ENCODE measurements around the gene FMNL2. TPM values are rescaled to one million over a fixed set of nuclear protein-coding genes. Genes with fewer than 3 reads are reported as not detected.

Gene FMNL2
- polyA plus RNA-seq, 1 donor from 2014 or later, result 86.5 TPM

DNA sequence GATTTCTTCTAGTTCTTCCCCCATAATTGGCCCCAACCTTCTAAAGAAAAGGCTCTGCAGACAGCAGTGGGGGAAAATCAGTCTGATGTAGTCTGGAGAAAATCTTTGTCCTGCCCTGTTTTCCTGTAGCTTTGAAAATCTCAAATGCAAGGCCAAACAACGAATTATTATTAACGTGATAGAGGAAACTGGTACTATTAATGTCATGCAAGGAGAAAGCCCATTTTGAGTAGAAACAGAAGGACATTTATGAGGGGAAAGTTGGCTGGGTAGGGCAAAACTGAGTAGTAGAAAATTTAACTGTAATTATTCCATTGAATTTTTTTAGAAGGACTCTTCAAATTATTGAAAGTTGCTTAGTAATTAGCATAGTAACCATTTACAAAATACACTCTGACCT, 98.8 kb downstream of the FMNL2 start:
- TF ChIP-seq MXI1 (conservative IDR thresholded peaks at IDR 0.05; ENCODE audit: poor library complexity, severe bottlenecking) (no peak), TAF1 (IDR thresholded peaks at IDR 0.05; ENCODE audit: low read depth) (no peak), SMC3 (conservative IDR thresholded peaks at IDR 0.05; ENCODE audit: poor library complexity) (no peak), POLR2AphosphoS5 (IDR thresholded peaks at IDR 0.05) (no peak), RAD21 (conservative IDR thresholded peaks at IDR 0.05) (no peak), EZH2 (IDR thresholded peaks at IDR 0.05; ENCODE audit: borderline replicate concordance, insufficient read depth, low read length, poor library complexity, severe bottlenecking) (no peak), EP300 (conservative IDR thresholded peaks at IDR 0.05; ENCODE audit: poor library complexity, severe bottlenecking) (no peak)
- TF ChIP-seq, protein P1, sequence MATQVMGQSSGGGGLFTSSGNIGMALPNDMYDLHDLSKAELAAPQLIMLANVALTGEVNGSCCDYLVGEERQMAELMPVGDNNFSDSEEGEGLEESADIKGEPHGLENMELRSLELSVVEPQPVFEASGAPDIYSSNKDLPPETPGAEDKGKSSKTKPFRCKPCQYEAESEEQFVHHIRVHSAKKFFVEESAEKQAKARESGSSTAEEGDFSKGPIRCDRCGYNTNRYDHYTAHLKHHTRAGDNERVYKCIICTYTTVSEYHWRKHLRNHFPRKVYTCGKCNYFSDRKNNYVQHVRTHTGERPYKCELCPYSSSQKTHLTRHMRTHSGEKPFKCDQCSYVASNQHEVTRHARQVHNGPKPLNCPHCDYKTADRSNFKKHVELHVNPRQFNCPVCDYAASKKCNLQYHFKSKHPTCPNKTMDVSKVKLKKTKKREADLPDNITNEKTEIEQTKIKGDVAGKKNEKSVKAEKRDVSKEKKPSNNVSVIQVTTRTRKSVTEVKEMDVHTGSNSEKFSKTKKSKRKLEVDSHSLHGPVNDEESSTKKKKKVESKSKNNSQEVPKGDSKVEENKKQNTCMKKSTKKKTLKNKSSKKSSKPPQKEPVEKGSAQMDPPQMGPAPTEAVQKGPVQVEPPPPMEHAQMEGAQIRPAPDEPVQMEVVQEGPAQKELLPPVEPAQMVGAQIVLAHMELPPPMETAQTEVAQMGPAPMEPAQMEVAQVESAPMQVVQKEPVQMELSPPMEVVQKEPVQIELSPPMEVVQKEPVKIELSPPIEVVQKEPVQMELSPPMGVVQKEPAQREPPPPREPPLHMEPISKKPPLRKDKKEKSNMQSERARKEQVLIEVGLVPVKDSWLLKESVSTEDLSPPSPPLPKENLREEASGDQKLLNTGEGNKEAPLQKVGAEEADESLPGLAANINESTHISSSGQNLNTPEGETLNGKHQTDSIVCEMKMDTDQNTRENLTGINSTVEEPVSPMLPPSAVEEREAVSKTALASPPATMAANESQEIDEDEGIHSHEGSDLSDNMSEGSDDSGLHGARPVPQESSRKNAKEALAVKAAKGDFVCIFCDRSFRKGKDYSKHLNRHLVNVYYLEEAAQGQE (IDR thresholded peaks at IDR 0.05; ENCODE audit: borderline replicate concordance), result no peak
- TF ChIP-seq, protein P2, sequence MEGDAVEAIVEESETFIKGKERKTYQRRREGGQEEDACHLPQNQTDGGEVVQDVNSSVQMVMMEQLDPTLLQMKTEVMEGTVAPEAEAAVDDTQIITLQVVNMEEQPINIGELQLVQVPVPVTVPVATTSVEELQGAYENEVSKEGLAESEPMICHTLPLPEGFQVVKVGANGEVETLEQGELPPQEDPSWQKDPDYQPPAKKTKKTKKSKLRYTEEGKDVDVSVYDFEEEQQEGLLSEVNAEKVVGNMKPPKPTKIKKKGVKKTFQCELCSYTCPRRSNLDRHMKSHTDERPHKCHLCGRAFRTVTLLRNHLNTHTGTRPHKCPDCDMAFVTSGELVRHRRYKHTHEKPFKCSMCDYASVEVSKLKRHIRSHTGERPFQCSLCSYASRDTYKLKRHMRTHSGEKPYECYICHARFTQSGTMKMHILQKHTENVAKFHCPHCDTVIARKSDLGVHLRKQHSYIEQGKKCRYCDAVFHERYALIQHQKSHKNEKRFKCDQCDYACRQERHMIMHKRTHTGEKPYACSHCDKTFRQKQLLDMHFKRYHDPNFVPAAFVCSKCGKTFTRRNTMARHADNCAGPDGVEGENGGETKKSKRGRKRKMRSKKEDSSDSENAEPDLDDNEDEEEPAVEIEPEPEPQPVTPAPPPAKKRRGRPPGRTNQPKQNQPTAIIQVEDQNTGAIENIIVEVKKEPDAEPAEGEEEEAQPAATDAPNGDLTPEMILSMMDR (IDR thresholded peaks at IDR 0.05; ENCODE audit: poor library complexity, severe bottlenecking), result no peak
- Histone ChIP-seq H3K27ac (ENCODE audit: low read length) (no peak overlapping the region), H2AFZ (ENCODE audit: low read depth, low read length) (no peak overlapping the region), H3K4me3 (ENCODE audit: low read length) (no peak overlapping the region), H3K9me2 (ENCODE audit: insufficient read depth, low read length) (no peaks in the 10 kb centered on the region), H3K9ac (ENCODE audit: low read length) (no peak overlapping the region), H3K9me3 (ENCODE audit: low read length) (no peaks in the 10 kb centered on the region), H4K20me1 (ENCODE audit: insufficient read depth) (no peaks in the 10 kb centered on the region), H3K4me2 (ENCODE audit: low read length) (no peak overlapping the region), H3K36me3 (ENCODE audit: insufficient read depth, low read length) (no peaks in the 10 kb centered on the region), H3F3A (ENCODE audit: insufficient read depth, low read length, poor library complexity, severe bottlenecking) (no peaks in the 10 kb centered on the region), H3K79me2 (replicated peaks; ENCODE audit: insufficient read depth, low read length) (peaks cover 40% of the 10 kb centered on the region), H3K27me3 (ENCODE audit: insufficient read depth, low read depth, low read length) (no peaks in the 10 kb centered on the region)

DNA sequence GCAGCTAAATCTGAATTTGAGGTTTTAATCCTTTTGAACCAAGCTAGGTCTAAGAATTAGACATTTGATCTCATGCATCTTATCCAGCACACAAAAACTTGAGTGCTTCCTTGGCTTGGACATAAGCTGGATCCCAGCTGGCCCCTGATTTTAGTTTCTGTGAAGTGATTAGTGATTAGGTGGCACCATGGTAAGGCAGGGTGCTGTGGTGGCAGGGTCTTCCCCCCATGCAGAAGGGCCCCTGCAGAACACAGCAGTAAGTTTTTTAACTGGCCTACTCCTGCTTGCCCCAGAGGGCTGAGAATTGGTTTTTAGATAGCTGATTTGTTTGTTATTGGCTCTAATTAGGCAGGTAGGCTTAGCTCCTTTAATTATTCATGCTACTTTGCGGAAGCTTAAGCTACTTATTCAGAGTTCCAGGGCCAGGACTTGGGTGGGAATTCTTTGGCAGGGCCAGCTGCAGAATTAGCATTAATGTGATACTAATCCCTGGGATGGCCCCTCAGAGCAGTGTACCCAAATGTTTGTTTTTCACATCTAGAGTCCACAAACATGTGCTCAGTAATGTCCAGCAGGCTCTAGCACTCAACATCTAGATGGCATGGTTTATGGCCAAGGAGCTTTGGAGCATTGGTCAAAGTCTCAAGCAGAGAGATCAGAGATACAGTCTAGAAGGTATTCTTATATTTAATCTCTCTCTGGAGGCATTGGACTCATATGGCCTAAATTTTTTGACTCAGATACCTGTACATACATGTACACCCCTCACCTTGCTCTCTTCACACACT, 99.6 kb downstream of the FMNL2 start:
- H3K36me3 ChIP-seq (ENCODE audit: insufficient read depth, low read length), result no peaks in the 10 kb centered on the region
- no peak overlapping the region for H3K27ac ChIP-seq (ENCODE audit: low read length)
- H3K79me2 ChIP-seq (replicated peaks; ENCODE audit: insufficient read depth, low read length), result peaks cover 45% of the 10 kb centered on the region

More for the DNA sequence above, 99.6 kb downstream of the FMNL2 start:
- Histone ChIP-seq H3F3A (ENCODE audit: insufficient read depth, low read length, poor library complexity, severe bottlenecking) (no peaks in the 10 kb centered on the region), H2AFZ (ENCODE audit: low read depth, low read length) (no peak overlapping the region), H3K9me3 (ENCODE audit: low read length) (no peaks in the 10 kb centered on the region), H3K4me3 (ENCODE audit: low read length) (no peak overlapping the region), H3K9ac (ENCODE audit: low read length) (no peak overlapping the region), H4K20me1 (ENCODE audit: insufficient read depth) (no peaks in the 10 kb centered on the region), H3K9me2 (ENCODE audit: insufficient read depth, low read length) (no peaks in the 10 kb centered on the region), H3K27me3 (ENCODE audit: insufficient read depth, low read depth, low read length) (no peaks in the 10 kb centered on the region), H3K4me2 (ENCODE audit: low read length) (no peak overlapping the region)
- TF ChIP-seq EZH2 (IDR thresholded peaks at IDR 0.05; ENCODE audit: borderline replicate concordance, insufficient read depth, low read length, poor library complexity, severe bottlenecking) (no peak), RAD21 (conservative IDR thresholded peaks at IDR 0.05) (no peak)
- TF ChIP-seq, protein P1 (IDR thresholded peaks at IDR 0.05; ENCODE audit: borderline replicate concordance), result no peak
